ENCODE results near the gene TBC1D30.
"Not testable (repeated sequence)": the region's sequence is repeated elsewhere in the genome, so short reads cannot be mapped to it uniquely, and the experiment has no call there.

Gene TBC1D30

DNA sequence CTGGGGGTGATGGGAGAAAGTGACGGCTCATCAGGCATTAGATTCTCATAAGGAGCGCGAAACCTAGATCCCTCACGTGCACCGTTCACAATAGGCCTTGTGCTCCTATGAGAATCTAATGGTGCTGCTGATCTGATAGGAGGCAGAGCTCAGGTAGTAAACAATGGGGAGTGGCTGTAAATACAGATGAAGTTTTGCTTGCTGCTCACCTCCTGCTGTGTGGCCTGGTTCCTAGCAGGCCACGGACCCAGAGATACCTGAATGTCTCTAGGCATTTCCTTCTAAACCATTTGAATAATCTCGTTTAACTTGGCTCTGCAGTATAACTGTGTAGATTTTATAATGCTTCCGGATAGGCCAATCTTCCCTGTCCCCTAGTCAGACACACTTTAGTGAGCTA lies 13.0 kb downstream of the TBC1D30 start:
- in situ Hi-C loops (cut with HindIII; ENCODE audit: low pct_ligation_motif_present, low pct_unique_long_range_greater_than_20kb, low sequenced_read_pairs): no loop called here

DNA sequence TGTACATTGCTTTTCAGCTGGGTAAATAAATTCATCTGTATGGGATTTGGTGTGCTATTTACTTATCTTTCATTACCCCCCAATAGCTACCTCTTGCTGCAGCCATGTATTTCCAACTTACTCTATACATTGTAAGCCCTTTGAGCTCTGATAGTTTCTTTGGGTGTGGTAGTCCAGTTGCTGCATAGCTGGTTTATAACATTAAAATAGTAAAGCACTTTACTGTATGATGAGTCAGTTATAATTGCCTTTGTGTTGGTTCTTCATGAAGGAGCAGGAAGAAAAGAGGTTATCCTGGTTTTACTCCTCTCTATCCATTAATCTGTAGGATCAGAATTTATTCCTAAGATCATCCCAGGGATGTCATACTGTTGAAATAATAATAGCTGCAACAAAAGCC lies 15.7 kb downstream of the TBC1D30 start:
- no peak for DNase-seq
- in situ Hi-C loops (cut with HindIII; ENCODE audit: low pct_ligation_motif_present, low pct_unique_long_range_greater_than_20kb, low sequenced_read_pairs): no loop called here

More for the DNA sequence above, 13.0 kb downstream of the TBC1D30 start:
- no peak for DNase-seq

DNA sequence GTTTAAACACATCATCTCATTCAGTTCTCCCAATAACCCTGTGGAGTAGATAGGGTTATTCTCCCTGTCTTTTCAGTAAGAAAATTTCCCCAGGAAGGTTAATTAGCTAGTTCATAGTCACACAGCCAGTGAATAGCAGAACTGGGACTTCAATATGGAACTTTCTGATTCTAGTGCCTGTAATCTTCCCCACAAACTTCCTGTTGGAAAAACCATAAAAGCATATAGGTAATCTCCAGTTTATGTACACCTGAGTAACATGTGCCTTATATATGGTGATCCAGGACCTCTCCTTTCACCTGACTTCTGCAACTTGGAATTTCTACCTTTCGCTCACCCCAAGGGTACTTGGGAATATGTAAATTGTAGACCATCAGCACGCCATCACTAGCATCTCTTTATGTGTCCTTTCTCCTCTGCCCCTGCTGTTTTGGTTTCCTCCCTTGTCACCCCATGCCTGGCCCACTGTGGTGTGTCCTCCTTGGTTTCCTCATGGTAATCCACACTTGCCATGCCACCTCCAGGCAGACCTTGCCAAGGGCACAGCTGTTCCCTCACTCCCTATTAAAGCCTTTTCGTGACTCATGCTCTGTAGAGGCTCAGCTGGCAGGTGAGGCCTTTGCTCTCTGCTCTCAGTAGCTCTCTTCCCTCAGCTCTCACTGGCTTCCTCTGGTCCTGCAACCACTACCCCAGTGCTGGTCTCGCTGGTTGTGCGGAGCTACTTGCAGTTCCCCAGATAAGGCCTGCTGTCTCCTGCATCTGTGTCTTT lies 16.7 kb downstream of the TBC1D30 start:
- DNase-seq: no peak
- in situ Hi-C loops (cut with HindIII; ENCODE audit: low pct_ligation_motif_present, low pct_unique_long_range_greater_than_20kb, low sequenced_read_pairs): no loop called here

DNA sequence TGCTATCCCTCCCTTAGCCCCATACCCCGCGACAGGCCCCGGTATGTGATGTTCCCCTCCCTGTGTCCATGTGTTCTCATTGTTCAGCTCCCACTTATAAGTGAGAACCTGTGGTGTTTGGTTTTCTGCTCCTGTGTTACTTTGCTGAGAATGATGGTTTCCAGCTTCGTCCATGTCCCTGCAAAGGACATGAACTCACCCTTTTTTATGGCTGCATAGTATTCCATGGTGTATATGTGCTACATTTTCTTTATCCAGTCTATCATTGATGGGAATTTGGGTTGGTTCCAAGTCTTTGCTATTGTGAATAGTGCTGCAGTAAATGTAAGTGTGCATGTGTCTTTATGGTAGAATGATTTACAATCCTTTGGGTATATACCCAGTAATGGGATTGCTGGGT lies 24.0 kb downstream of the TBC1D30 start:
- in situ Hi-C loops (cut with HindIII; ENCODE audit: low pct_ligation_motif_present, low pct_unique_long_range_greater_than_20kb, low sequenced_read_pairs); DNase-seq: not testable (repeated sequence)

DNA sequence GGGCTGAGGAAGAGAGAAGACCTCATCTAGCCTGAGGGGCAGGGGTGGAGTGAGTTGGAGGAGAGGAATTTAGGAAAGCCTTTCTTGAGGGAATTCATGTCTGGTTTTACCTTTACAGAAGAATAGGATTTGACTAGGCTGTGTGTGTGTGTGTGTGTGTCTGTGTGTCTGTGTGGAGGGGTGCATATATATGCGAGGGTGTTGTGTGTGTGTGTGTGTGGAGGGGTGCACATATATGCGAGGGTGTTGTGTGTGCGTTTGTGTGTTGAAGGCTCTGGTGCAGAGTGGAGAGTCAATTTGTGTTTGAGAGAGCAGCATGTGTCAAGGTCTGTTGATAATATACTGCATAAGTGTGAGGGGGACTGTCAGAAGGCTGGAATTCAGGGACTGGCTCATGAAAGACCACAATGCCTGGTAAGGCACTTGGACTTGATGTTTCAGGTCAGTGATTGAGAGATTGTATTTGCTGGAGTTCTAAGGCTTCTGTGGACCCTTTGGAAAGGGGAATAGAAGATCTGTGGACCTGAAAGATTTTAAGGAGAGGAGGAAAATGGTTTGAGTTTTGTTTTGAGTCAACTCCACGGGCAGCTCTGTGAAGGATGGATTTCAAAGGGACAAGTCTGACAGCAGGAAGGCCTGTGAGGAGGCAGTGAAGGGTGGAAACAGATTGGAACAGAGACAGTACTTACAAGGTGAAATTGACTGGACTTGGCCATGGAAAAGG lies 34.6 kb downstream of the TBC1D30 start:
- DNase-seq: no peak
- in situ Hi-C loops (cut with HindIII; ENCODE audit: low pct_ligation_motif_present, low pct_unique_long_range_greater_than_20kb, low sequenced_read_pairs): no loop called here

DNA sequence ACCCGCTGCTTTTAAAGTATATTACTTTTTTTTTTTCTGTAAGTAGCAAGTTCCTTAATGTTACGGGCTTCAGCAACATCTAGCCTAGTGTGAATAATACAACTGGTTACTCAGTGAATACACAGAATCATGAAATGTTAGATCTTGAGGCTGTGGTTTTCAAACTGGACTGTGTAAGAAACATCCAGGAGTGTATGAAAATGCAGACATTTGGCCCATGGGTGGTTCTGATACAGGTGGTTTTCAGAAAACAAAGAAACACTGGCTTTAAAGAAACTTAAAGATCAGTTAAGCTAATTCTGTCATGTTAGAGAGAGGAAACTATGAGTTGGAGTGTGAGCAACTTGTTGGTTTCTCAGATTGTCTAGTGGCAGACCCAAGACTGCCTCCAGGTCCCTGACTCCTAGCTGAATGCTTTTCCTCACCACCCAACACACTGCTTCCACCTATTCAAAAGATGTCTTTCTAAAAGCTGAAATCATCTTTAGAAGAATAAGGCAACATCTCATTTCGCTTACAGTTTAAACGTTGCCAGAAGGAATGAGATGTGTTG lies 36.1 kb downstream of the TBC1D30 start:
- no peak for DNase-seq
- in situ Hi-C loops (cut with HindIII; ENCODE audit: low pct_ligation_motif_present, low pct_unique_long_range_greater_than_20kb, low sequenced_read_pairs): no loop called here

DNA sequence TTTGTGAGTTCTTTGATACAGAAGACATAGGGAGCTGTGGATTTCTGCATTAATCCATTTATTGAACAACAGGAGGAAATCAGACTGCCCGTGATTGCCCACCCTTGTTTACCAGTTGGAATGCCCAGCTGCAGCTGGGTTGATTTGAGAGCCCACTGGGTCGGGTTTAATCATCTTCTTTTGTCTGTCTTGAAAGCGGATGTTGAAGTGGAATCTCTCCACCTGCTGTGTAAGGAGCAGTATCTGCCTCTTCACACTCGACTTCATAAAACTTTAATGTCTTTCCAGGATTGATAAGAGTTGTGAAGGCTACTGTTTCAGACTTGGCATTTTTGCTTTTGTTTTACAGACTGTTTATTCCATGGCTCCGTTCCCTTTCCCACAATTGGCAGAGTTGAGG lies 39.9 kb downstream of the TBC1D30 start:
- in situ Hi-C loops (cut with HindIII; ENCODE audit: low pct_ligation_motif_present, low pct_unique_long_range_greater_than_20kb, low sequenced_read_pairs): no loop called here
- DNase-seq: no peak

DNA sequence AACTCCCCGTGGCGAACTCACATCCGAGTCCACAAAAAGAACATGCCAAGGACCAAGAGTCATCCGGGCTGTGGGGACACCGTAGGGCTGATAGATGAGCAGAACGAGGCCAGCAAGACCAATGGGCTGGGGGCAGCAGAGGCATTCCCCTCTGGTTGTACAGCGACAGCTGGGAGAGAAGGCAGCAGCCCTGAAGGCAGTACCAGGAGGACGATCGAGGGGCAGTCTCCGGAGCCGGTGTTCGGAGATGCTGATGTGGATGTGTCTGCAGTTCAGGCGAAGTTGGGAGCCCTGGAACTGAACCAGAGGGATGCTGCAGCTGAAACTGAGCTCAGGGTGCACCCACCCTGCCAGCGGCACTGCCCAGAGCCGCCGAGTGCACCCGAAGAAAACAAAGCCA lies 50.7 kb downstream of the TBC1D30 start:
- DNase-seq: no peak
- in situ Hi-C loops (cut with HindIII; ENCODE audit: low pct_ligation_motif_present, low pct_unique_long_range_greater_than_20kb, low sequenced_read_pairs): no loop called here

DNA sequence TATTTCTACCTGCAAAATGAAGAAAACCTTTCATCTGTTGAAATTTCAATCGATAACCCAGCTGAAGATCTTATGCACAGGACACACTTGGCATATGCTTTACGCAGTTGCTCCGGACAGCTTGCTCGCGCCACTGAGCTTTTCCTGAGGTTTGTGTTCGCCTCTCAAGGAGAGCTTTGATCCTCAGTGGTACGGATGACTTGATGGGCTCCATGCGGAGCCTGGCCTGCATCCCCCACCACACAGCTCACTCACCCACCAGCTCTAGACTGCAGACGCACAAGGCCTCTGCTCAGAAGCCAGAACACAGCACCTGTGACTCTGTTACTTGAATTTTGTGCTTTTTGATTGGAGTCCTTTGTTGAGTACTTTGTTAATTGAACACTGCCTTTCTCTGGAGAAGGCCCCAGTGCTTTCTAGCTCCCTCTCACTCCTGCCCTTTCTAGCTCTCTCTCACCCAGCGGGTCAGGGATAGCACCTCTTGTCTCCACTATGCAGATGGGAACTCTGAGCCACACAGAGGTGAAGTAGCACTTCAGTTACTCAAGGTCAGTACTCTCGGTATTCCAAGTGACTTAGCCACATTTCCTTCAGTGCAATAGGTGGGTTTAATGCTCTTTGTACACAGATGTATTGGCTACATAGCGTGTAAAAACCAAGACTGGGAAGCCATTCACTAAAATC lies 52.1 kb downstream of the TBC1D30 start:
- in situ Hi-C loops (cut with HindIII; ENCODE audit: low pct_ligation_motif_present, low pct_unique_long_range_greater_than_20kb, low sequenced_read_pairs): no loop called here
- DNase-seq: no peak

DNA sequence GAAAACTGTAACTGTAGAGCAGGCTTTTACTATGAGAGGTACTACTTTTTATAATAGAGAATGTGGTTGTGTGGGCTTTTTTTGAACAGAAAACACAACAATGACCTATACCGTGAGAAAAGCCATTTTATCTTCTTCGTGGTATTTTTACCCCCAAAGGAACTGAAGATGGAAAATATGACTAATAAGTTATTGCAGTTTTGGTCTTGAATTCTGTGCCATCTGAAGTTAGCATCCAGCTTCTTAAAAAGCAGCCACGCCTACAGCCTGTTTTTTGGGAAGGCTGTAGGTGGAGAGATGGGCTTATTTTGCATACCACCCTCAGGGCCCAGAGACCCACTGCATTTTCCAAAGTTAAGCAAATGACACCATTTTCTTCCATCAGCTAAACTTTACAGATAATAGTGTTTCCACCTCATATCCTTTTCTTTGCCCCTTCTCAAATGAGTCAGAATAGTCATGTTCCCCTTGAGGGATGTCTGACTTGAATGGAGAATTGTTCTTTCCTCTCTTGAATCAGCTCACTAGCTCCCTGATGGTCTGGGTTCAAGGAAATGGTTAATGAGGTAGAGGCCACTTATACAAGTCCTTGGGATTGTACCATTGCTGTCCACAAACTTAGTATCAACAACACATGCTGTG lies 53.0 kb downstream of the TBC1D30 start:
- in situ Hi-C loops (cut with HindIII; ENCODE audit: low pct_ligation_motif_present, low pct_unique_long_range_greater_than_20kb, low sequenced_read_pairs): no loop called here

DNA sequence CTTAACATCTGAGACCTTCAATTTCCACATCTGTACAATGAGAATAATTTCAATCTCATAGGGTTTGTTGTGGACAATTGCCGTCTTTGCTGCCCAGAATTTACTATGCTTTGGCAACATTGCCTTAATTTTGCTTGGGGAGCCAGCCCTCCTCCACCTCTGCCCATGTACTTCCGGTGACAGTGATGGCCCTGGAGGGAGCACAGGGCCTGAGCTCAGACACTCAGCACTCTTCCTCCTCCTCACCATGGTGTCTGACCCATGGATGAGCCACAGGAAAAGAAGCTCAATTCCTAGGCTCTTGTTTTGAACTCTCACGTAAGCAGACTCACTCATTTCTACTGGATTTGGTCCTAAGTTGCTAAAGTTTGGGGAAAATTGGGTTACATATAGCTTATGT lies 58.2 kb downstream of the TBC1D30 start:
- in situ Hi-C loops (cut with HindIII; ENCODE audit: low pct_ligation_motif_present, low pct_unique_long_range_greater_than_20kb, low sequenced_read_pairs): no loop called here
- DNase-seq: no peak

More for the DNA sequence above, 53.0 kb downstream of the TBC1D30 start:
- no peak for DNase-seq

DNA sequence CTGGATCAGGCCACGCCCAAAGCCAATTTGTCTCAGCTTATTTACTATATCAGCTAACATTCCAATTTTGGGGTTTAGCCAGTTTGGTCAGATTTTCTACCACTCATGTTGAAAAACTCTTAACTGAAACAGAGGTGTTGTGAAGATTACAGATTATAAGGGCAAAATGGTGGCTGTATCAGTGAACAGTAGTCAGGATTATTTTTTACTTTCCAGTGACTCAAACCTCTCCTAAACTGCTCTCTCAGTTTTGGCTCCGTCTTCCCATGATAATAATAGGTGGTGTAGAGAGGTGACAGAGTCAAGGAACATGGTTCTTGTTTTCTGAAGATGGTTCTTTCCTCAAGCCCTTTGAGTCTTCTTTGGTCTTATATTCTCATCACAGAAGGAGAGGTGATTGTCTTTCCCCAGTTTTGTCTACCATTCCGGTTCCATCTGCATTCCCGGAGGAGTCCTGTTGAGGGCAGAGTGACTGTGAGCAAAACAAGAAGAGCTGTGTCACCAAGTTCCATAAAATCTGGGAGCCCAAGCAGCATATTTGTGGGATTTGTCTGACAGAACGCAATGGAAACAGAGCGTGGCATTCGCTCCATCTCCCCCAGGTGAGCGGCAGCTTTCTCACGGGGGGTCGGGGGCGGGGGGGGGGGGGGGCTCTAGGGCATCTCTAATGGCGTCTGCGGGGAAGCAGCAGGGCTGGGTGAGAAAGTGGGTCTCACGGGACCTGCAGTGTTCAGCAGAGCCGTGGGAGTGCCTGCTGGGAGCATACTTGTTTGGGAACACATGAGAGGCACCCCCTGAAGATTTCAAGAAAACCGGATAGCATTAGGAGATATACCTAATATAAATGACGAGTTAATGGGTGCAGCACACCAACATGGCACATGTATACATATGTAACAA lies 59.1 kb downstream of the TBC1D30 start:
- in situ Hi-C loops (cut with HindIII; ENCODE audit: low pct_ligation_motif_present, low pct_unique_long_range_greater_than_20kb, low sequenced_read_pairs): no loop called here
- DNase-seq: peak; percentile 8

DNA sequence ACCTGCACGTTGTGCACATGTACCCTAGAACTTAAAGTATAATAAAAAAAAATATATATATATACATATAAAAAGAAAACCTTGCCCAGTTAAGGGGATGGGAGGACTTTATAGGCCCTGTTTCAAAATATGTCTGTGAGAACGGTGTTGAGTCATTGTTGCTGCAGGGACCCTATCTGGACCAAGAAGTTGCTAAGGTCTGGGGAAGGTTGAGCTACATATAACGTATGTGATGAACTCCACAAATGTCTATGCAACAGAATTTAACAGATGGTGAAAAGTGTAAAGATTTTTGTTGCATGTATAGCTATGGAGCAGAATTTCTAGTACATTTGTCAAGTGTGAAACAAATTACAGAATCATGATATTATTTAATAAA lies 59.7 kb downstream of the TBC1D30 start:
- DNase-seq: no peak
- in situ Hi-C loops (cut with HindIII; ENCODE audit: low pct_ligation_motif_present, low pct_unique_long_range_greater_than_20kb, low sequenced_read_pairs): no loop called here

DNA sequence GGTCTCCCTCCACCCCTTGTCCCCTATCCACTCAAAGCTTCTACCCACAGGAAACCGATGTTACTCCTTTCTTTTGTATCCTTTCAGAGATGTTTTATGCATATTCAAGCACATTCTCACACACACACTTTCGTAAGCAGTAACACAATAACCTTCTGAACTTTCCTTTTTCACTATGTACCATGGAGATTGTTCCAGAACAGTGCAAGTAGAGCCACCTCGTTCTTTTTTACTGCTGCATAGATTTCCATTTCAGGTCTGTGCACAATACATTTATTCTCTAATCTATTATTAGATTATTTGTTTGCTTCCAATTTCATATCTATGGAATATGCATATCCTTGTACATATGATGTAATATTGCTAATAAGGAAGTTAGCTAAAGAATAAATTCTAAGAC lies 60.3 kb downstream of the TBC1D30 start:
- DNase-seq: no peak
- in situ Hi-C loops (cut with HindIII; ENCODE audit: low pct_ligation_motif_present, low pct_unique_long_range_greater_than_20kb, low sequenced_read_pairs): no loop called here

DNA sequence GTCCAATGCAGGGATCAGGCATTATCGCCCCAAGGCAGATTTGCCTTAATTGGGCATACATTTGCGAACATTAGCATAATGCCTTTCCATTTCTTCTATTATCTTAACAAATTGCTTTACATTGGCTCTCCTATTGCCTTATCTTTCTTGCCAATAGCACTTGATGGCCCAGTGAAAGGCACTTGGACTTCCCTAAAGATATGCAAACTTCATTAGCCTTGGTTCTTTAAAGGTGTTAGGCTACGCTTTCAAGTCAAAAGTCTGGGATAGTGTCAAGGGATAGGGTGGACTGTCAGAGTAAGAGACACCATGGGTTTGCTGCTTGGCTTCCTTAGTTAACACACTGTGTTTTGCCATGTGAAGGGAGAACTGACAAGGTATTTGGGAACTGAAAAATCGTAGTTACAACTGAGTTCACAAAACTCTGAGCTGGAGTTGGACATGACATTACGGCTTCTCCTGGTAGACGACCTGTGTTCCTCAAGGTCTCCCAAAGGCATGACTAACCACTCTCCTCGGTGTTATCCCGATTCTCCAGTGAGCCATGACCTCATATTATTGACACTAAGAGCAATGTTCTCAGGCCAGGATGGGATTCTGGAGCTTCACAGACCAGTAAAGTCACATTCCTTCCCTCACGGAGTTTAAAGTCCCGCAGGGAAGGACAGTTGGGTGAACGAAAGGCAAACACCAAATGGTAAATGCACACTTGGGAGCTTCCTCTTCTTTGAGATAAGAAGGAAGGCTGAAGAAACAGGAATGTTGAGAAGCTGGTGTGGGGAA lies 65.2 kb downstream of the TBC1D30 start:
- no peak for DNase-seq
- in situ Hi-C loops (cut with HindIII; ENCODE audit: low pct_ligation_motif_present, low pct_unique_long_range_greater_than_20kb, low sequenced_read_pairs): no loop called here

DNA sequence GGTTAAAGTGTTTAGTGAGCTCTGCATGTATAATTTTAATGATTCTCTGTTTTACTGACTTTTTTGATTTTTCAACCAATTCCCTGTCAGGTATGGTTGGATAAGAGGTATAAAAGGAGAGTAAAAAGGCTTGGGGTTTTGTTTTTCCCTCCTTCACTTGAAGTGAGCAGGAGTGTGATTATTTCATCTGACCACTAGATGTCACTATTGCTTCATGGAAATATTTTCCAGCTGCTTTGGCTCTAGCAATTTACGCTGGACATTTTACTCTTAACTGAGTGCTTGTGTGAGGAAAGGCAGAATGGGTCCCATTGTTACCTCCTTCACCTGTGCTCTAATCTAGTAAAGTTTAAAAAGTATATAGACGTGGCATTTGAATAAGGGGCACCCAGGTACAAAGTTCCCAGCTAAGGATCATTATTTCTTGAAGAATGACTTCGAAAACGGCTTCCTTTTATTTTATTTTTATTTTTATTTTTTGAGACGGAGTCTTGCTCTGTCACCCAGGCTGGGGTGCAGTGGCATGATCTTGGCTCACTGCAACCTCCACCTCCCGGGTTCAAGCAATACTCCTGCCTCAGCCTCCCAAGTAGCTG lies 66.5 kb downstream of the TBC1D30 start:
- peak; percentile 77 for DNase-seq
- in situ Hi-C loops (cut with HindIII; ENCODE audit: low pct_ligation_motif_present, low pct_unique_long_range_greater_than_20kb, low sequenced_read_pairs): no loop called here

DNA sequence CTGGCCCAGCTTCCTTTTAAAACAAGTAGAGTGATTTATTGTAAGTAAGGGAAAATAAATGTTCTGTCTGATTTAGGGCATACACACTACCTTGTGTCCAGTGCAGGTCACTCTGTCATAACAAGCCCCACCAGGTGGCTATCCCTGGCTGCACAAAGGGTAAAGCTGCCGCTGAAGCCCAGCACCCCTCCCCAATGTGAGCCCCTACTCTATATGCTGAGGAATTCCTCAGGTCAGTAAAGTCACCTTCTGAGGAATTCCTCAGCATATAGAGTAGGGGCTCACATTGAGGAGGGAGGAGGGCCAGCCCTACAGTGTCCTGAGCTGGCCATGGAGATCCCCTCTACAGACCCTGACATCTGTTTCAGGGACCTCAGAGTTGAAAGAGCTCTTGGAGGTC lies 67.2 kb downstream of the TBC1D30 start:
- in situ Hi-C loops (cut with HindIII; ENCODE audit: low pct_ligation_motif_present, low pct_unique_long_range_greater_than_20kb, low sequenced_read_pairs): no loop called here
- DNase-seq: no peak

All from ACHN (cell line).